HUES48 (cell line): ENCODE measurements around the gene KCNJ16.
A peak's percentile ranks its signal among the peaks of the same experiment; 100 is the strongest.

Experiments
- H3K27ac ChIP-seq: one replicate; pipeline ENCODE4 v1.7.0; 2013; ENCODE audit warnings: low read depth, low read length, inconsistent platforms
- H3K27me3 ChIP-seq: 2 replicates; pipeline ENCODE4 v1.6.1; 2013; ENCODE audit warnings: mild to moderate bottlenecking, low read length; ENCODE audit not compliant: control insufficient read depth, insufficient read depth
- H3K36me3 ChIP-seq: 2 replicates; pipeline ENCODE4 v1.6.1; 2013; ENCODE audit warnings: low read length; ENCODE audit not compliant: control insufficient read depth, insufficient read depth
- H3K4me1 ChIP-seq: 2 replicates; pipeline ENCODE4 v1.6.1; 2013; ENCODE audit warnings: mild to moderate bottlenecking, low read length; ENCODE audit not compliant: control insufficient read depth, insufficient read depth
- H3K4me3 ChIP-seq: 2 replicates; pipeline ENCODE4 v1.5.1; 2013; ENCODE audit warnings: mild to moderate bottlenecking, low read depth, low read length
- H3K9ac ChIP-seq: 2 replicates; pipeline ENCODE4 v1.6.1; 2013; ENCODE audit warnings: mild to moderate bottlenecking, low read depth, low read length, moderate library complexity
- H3K9me3 ChIP-seq: 2 replicates; pipeline ENCODE4 v1.6.1; 2013; ENCODE audit warnings: low read length; ENCODE audit not compliant: control insufficient read depth, insufficient read depth

Gene KCNJ16

GRCh38 chr17:70070305-70071027 is 4.6 kb upstream of the KCNJ16 start:
- H3K9me3 ChIP-seq: no peaks in the 10 kb centered on the region
- no peaks in the 10 kb centered on the region for H3K36me3 ChIP-seq
- H3K27ac ChIP-seq: no peak overlapping the region
- H3K9ac ChIP-seq: no peak overlapping the region
- H3K27me3 ChIP-seq: no peaks in the 10 kb centered on the region
- H3K4me3 ChIP-seq: no peak overlapping the region
- H3K4me1 ChIP-seq: peaks cover 19% of the 10 kb centered on the region

DNA sequence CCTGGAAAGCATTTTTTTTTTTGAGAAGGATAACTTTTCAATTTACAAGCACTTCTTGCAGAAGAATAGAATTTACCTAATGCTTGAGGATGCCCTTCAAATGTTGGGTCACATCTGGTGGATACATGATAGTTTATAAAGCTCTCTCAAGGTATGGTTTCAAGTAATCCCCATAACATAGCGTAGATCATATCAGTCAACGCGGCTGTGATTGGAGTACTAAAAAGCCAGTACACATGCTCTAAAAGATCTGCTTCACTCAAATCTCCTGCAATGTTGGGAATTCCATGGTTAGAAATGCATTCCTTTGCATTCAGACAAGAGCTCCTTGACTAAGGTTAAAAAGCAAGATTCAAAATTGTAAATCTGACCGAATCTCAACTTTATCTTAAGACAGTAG is 3.9 kb upstream of the KCNJ16 start:
- no peak overlapping the region for H3K27ac ChIP-seq
- no peaks in the 10 kb centered on the region for H3K36me3 ChIP-seq
- no peak overlapping the region for H3K9ac ChIP-seq
- H3K9me3 ChIP-seq: no peaks in the 10 kb centered on the region
- no peak overlapping the region for H3K4me3 ChIP-seq
- H3K4me1 ChIP-seq: peaks cover 19% of the 10 kb centered on the region
- no peaks in the 10 kb centered on the region for H3K27me3 ChIP-seq

DNA sequence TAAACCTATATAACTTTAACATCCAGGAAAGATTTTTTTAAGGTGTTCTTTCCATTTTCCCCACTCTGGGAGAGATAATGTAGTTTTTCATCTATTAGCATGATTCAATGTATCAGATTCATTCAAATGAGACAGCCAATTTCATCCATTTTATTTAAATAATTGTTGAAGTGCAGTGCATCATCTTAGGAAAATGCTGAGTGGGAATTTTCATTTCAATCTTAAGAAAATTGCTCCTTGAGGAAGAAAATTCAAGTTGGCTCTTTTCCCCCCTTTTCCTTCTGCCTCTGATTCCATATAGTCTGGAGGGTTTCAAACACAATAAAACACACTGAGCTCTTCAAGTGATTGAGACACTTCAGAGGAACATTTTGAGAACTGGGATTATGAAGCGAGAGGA is 3.4 kb upstream of the KCNJ16 start:
- Histone ChIP-seq H3K9ac (no peak overlapping the region), H3K36me3 (no peaks in the 10 kb centered on the region), H3K4me3 (no peak overlapping the region), H3K27me3 (no peaks in the 10 kb centered on the region), H3K27ac (no peak overlapping the region), H3K9me3 (no peaks in the 10 kb centered on the region), H3K4me1 (peaks cover 19% of the 10 kb centered on the region)

DNA sequence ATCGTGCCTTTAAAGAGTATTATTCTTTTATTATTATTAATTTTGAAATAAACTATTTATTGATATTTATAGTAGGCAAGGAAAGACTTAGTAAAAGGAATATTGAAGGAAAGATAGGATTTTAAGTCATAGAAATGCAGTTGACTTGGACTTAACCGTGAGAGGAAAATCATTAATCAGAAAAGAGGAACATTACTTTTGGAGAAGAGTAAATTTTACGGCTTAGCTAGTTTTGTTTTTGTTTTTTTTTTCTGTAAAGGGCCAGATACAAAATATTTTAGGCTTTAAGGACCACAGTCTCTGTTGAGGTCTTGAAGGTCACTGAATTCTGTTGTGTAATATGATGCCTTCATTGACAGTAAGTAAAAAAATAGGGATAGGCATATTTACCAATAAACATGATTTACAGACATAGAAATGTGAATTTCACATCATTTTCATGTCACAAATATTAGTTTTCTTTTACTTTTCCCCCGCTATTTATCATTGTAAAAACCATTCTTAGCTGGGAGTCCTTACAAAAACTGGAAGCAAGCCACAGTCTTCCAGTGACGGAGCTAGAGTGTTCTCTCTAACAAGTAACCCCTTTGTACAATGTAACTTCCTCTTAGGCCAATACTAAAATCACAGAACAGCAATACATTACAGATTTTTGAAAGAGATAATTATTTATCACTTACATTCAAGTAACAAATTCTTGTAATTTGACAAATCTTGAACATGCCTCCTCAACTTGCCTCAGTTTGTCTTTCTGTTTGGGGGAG is 2.3 kb upstream of the KCNJ16 start:
- no peak overlapping the region for H3K4me3 ChIP-seq
- no peaks in the 10 kb centered on the region for H3K36me3 ChIP-seq
- no peaks in the 10 kb centered on the region for H3K9me3 ChIP-seq
- H3K9ac ChIP-seq: no peak overlapping the region
- H3K27me3 ChIP-seq: no peaks in the 10 kb centered on the region
- H3K4me1 ChIP-seq: peaks cover 19% of the 10 kb centered on the region
- H3K27ac ChIP-seq: no peak overlapping the region

GRCh38 chr17:70073310-70073709 is 1.7 kb upstream of the KCNJ16 start:
- Histone ChIP-seq H3K27ac (no peak overlapping the region), H3K4me1 (peaks cover 19% of the 10 kb centered on the region), H3K27me3 (no peaks in the 10 kb centered on the region), H3K9ac (no peak overlapping the region), H3K4me3 (no peak overlapping the region), H3K9me3 (no peaks in the 10 kb centered on the region), H3K36me3 (no peaks in the 10 kb centered on the region)

GRCh38 chr17:70073799-70074198 is 1.2 kb upstream of the KCNJ16 start:
- H3K27me3 ChIP-seq: no peaks in the 10 kb centered on the region
- no peaks in the 10 kb centered on the region for H3K9me3 ChIP-seq
- H3K4me3 ChIP-seq: no peak overlapping the region
- peaks cover 19% of the 10 kb centered on the region for H3K4me1 ChIP-seq
- H3K9ac ChIP-seq: no peak overlapping the region
- no peaks in the 10 kb centered on the region for H3K36me3 ChIP-seq
- H3K27ac ChIP-seq: peak overlapping the region; percentile 39

DNA sequence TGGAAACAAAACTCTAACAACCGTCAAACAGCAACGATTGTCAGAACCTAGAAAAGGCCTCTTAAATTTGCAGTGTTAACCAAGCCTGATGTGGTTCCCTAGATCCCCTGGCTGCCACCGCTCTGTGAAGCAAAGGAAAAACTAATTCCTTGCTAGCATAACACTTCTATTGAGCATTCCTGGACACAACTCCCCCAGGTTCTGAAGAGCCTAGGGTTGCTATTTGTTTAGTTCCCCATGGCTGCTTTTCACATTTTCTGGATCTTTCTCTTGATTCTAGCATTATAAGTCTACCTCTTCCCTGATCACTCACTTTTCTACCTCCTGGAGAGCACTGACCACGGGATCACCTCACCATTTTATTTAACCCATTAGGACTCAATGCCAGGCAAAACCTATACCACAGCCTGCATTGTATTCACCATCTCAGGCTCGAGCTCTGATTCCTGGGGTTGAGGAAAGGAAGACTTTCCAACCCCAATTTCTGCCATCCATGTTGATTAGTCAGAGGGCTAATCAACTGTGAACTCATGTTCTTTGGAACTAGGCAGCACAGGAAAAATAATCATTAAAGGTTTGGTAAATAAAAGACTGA is 692 bp upstream of the KCNJ16 start:
- Histone ChIP-seq H3K27ac (peak overlapping the region; percentile 39), H3K36me3 (no peaks in the 10 kb centered on the region), H3K27me3 (no peaks in the 10 kb centered on the region), H3K4me3 (no peak overlapping the region), H3K4me1 (peaks cover 19% of the 10 kb centered on the region), H3K9me3 (no peaks in the 10 kb centered on the region), H3K9ac (no peak overlapping the region)

DNA sequence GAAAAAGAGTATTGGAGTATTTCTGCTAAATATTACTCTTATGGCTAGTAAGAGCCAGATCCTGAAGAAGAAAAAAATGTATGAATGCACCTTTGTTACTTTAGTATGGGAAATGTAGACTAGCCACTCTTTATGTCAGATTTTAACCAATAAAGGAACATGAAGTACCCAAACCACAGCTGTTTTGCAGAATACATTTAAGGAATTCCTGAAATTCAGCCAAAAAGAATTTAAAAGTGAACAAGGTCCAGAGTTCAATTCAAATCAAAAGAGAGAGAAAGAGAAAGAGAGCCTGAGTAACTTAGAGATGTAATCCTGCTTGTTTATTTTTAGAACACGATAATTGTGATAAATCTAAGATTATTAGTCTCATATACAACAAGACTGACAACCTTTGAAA is 1.2 kb downstream of the KCNJ16 start:
- no peak overlapping the region for H3K27ac ChIP-seq

GRCh38 chr17:70076831-70077230 is 1.8 kb downstream of the KCNJ16 start:
- Histone ChIP-seq H3K4me1 (peaks cover 9% of the 10 kb centered on the region), H3K27ac (no peak overlapping the region), H3K9me3 (no peaks in the 10 kb centered on the region), H3K27me3 (no peaks in the 10 kb centered on the region), H3K9ac (no peak overlapping the region), H3K4me3 (no peak overlapping the region), H3K36me3 (no peaks in the 10 kb centered on the region)

More for the DNA sequence above, 1.2 kb downstream of the KCNJ16 start:
- Histone ChIP-seq H3K9me3 (no peaks in the 10 kb centered on the region), H3K9ac (no peak overlapping the region), H3K4me1 (peaks cover 9% of the 10 kb centered on the region), H3K4me3 (no peak overlapping the region), H3K36me3 (no peaks in the 10 kb centered on the region), H3K27me3 (no peaks in the 10 kb centered on the region)

DNA sequence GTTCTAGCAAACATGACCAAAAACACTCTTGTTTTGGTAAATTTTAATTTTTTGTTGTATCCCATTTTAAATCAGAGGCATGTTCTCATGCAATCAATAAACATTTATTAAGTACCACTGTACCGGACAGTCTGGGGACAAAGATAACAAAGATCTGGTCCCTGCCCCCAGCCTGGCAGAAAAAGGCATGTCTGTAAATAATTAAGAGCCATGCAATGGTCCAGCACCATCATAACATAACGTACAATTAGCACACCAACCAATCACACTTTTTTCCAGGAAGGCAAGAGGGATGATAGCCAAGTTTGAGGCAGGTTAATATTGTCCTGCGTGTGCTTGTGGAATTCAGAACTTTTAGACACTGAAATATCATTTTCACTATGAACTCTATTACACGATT is 3.5 kb downstream of the KCNJ16 start:
- no peaks in the 10 kb centered on the region for H3K36me3 ChIP-seq
- H3K4me3 ChIP-seq: no peak overlapping the region
- H3K27me3 ChIP-seq: no peaks in the 10 kb centered on the region
- H3K9ac ChIP-seq: no peak overlapping the region
- no peak overlapping the region for H3K27ac ChIP-seq
- no peaks in the 10 kb centered on the region for H3K9me3 ChIP-seq
- H3K4me1 ChIP-seq: peaks cover 2% of the 10 kb centered on the region

- no peak overlapping the region for H3K9ac ChIP-seq
- no peak overlapping the region for H3K27ac ChIP-seq
- H3K27me3 ChIP-seq: no peaks in the 10 kb centered on the region
- H3K9me3 ChIP-seq: no peaks in the 10 kb centered on the region
- H3K4me3 ChIP-seq: no peak overlapping the region
- no peaks in the 10 kb centered on the region for H3K36me3 ChIP-seq
- H3K4me1 ChIP-seq: no peaks in the 10 kb centered on the region
Observed at GRCh38 chr17:70078994-70079531, 4.0 kb downstream of the KCNJ16 start.
